IPS DF 19.7 (cell line): ENCODE results near the gene KRTAP19-7.

Source experiments
- DNase-seq: peaks from one replicate; pipeline ENCODE4 v3.0.0-alpha.2; 2013; ENCODE audit warnings: low read depth, low spot score

The KRTAP19-7 gene

GRCh38 chr21:30561264-30561895, at the start of gene KRTAP19-7:
Gene KRTAP19-7 (minus strand): TSS chr21:30561314. CDS start chr21:30561289, 25 bp downstream.
- DNase-seq, result no peak

GRCh38 chr21:30605968-30606367, 44.9 kb upstream of the KRTAP19-7 start:
- DNase-seq, result no peak

GRCh38 chr21:30600787-30601186, 39.7 kb upstream of the KRTAP19-7 start, which contains the start of gene KRTAP22-1:
Gene KRTAP22-1 (plus strand): TSS chr21:30601087.
- DNase-seq, result no peak

GRCh38 chr21:30598802-30599201, 37.7 kb upstream of the KRTAP19-7 start, which contains the start of gene KRTAP6-2:
Gene KRTAP6-2 (minus strand): TSS chr21:30598902. CDS start chr21:30598874, 28 bp downstream.
- DNase-seq, result no peak

GRCh38 chr21:30592140-30592539, 31.0 kb upstream of the KRTAP19-7 start, which contains the start of gene KRTAP6-3:
Gene KRTAP6-3 (plus strand): TSS chr21:30592440. CDS start chr21:30592446, 6 bp downstream.
- no peak for DNase-seq

GRCh38 chr21:30590297-30590696, 29.2 kb upstream of the KRTAP19-7 start, which contains the start of gene KRTAP22-2:
Gene KRTAP22-2 (minus strand): TSS chr21:30590397.
- DNase-seq, result no peak

- DNase-seq, result no peak
Observed at GRCh38 chr21:30582870-30583269, 21.8 kb upstream of the KRTAP19-7 start.

GRCh38 chr21:30580132-30580531, 19.0 kb upstream of the KRTAP19-7 start:
- no peak for DNase-seq

GRCh38 chr21:30579346-30579745, 18.2 kb upstream of the KRTAP19-7 start:
- DNase-seq, result no peak

- no peak for DNase-seq
Observed at GRCh38 chr21:30577766-30578165, 16.7 kb upstream of the KRTAP19-7 start.

- DNase-seq, result no peak
Observed at GRCh38 chr21:30567617-30568016, 6.5 kb upstream of the KRTAP19-7 start.

GRCh38 chr21:30563630-30564029, 2.5 kb upstream of the KRTAP19-7 start:
- DNase-seq, result no peak

GRCh38 chr21:30563072-30563471, 2.0 kb upstream of the KRTAP19-7 start:
- DNase-seq, result no peak

- no peak for DNase-seq
Observed at GRCh38 chr21:30561957-30562356, 843 bp upstream of the KRTAP19-7 start.

GRCh38 chr21:30555095-30555494, 6.0 kb downstream of the KRTAP19-7 start:
- no peak for DNase-seq

GRCh38 chr21:30552782-30553181, 8.3 kb downstream of the KRTAP19-7 start:
- DNase-seq, result no peak

GRCh38 chr21:30541764-30542163, 19.4 kb downstream of the KRTAP19-7 start, which contains the start of gene KRTAP19-6:
Gene KRTAP19-6 (minus strand): TSS chr21:30541864. CDS start chr21:30541833, 31 bp downstream.
- no peak for DNase-seq

GRCh38 chr21:30518876-30519275, 42.2 kb downstream of the KRTAP19-7 start:
- no peak for DNase-seq

- no peak for DNase-seq
Observed at GRCh38 chr21:30515681-30516080, 45.4 kb downstream of the KRTAP19-7 start.
